Measurements from ENCODE around the gene CAMK2G. TPM values are rescaled to one million over a fixed set of nuclear protein-coding genes. Genes with fewer than 3 reads are reported as not detected.
"Not testable (repeated sequence)": the region's sequence is repeated elsewhere in the genome, so short reads cannot be mapped to it uniquely, and the experiment has no call there.

The CAMK2G gene
- total RNA-seq, 2 donors from 2014 or later: 41.9 to 47.8 TPM

DNA sequence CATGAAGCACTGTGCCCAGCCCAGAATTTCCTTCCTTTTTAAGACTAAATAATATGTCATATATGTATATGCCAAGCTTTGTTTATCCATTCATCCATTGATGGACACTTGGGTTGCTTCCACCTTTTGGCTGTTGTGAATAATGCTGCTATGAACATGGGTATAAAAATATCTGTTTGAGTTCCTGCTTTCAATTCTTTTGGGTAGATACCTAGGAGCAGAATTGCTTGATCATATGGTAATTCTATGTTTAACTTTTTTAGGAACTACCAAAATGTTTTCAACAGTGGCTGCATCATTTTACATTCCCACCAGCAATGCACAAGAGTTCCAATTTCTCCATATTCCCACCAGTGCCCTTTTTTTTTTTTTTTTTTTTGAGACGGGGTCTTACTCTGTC is 23.3 kb upstream of the CAMK2G start:
- WGBS: 96% methylated on average over 1 of the region's 1 CpG
- H3K4me3 ChIP-seq: no peak overlapping the region
- no peaks in the 10 kb centered on the region for H3K4me1 ChIP-seq (replicated peaks)
- H3K27ac ChIP-seq: no peak overlapping the region
- TF ChIP-seq, protein P1, sequence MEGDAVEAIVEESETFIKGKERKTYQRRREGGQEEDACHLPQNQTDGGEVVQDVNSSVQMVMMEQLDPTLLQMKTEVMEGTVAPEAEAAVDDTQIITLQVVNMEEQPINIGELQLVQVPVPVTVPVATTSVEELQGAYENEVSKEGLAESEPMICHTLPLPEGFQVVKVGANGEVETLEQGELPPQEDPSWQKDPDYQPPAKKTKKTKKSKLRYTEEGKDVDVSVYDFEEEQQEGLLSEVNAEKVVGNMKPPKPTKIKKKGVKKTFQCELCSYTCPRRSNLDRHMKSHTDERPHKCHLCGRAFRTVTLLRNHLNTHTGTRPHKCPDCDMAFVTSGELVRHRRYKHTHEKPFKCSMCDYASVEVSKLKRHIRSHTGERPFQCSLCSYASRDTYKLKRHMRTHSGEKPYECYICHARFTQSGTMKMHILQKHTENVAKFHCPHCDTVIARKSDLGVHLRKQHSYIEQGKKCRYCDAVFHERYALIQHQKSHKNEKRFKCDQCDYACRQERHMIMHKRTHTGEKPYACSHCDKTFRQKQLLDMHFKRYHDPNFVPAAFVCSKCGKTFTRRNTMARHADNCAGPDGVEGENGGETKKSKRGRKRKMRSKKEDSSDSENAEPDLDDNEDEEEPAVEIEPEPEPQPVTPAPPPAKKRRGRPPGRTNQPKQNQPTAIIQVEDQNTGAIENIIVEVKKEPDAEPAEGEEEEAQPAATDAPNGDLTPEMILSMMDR (IDR thresholded peaks at IDR 0.05): no peak
- TF ChIP-seq POLR2AphosphoS5 (IDR thresholded peaks at IDR 0.05) (no peak), POLR2A (IDR thresholded peaks at IDR 0.05) (no peak)
- no peaks in the 10 kb centered on the region for H3K27me3 ChIP-seq (replicated peaks; ENCODE audit: insufficient read depth)
- intact Hi-C loops (cut with DNase I): no loop called here
- DNase-seq (ENCODE audit: low spot score): no peak
- H3K9me3 ChIP-seq: no peaks in the 10 kb centered on the region
- no peaks in the 10 kb centered on the region for H3K36me3 ChIP-seq

DNA sequence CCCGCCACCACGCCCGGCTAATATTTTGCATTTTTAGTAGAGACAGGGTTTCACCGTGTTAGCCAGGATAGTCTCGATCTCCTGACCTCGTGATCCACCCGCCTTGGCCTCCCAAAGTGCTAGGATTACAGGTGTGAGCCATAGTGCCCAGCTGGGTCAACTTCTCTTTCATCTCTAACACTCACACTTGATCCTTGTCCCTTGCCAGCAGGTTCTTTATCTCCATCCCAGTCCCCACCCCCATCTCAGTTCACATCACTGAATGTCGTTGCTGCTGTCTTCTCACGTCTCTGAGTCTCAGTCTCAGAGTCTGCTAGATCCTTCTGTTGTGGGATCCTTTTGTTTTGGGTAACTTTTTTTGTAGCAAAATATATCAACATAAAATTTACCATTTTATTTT is 21.0 kb upstream of the CAMK2G start:
- not testable (repeated sequence) for H3K4me3 ChIP-seq
- WGBS: 97% methylated on average over 9 of the region's 9 CpGs

DNA sequence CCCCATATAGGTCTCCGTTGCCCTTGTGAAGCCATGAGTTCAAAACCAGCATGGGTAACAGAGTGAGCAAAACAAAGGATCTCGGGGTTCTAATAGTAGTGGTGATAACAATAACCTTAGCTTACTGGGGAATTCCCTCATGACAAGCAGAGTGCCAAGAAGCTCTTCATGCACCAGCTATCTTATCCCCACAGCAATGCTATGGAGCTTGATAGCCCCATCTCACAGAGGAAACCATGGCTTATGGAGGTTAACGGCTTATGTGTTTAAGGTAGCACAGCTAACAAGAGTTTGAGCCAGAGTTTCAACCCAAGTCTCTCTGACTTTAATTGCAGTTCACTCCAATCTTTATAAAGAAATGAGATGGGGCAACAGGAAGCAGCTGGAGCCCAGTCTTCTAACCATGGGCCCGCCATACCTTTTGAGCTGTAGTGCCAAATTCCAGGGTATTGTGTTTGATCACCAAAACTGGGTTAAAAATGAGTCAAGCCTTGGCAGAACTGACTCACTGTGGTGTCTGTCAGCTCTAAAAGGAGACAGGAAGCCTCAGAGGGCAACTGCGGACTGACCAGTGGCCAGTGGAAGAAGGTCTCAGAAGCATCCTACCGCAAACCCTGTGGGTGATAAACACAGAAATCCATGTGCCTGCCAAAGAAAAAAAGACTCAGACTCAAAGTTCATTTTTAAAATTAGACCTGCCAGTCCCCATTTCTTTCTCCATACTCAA is 20.1 kb upstream of the CAMK2G start:
- H3K36me3 ChIP-seq: no peaks in the 10 kb centered on the region
- H3K27me3 ChIP-seq (replicated peaks; ENCODE audit: insufficient read depth): no peaks in the 10 kb centered on the region
- H3K9me3 ChIP-seq: no peaks in the 10 kb centered on the region
- 77% methylated on average over 6 of the region's 6 CpGs for WGBS
- H3K4me1 ChIP-seq (replicated peaks): no peaks in the 10 kb centered on the region
- DNase-seq (ENCODE audit: low spot score): no peak
- intact Hi-C loops (cut with DNase I): no loop called here
- no peak overlapping the region for H3K4me3 ChIP-seq
- no peak overlapping the region for H3K27ac ChIP-seq
- TF ChIP-seq, protein P1 (IDR thresholded peaks at IDR 0.05): no peak
- TF ChIP-seq POLR2AphosphoS5 (IDR thresholded peaks at IDR 0.05) (no peak), POLR2A (IDR thresholded peaks at IDR 0.05) (no peak)

More for the DNA sequence above, 21.0 kb upstream of the CAMK2G start:
- H3K4me1 ChIP-seq (replicated peaks); H3K36me3 ChIP-seq; DNase-seq (ENCODE audit: low spot score); H3K9me3 ChIP-seq; intact Hi-C loops (cut with DNase I); H3K27ac ChIP-seq; H3K27me3 ChIP-seq (replicated peaks; ENCODE audit: insufficient read depth): not testable (repeated sequence)

DNA sequence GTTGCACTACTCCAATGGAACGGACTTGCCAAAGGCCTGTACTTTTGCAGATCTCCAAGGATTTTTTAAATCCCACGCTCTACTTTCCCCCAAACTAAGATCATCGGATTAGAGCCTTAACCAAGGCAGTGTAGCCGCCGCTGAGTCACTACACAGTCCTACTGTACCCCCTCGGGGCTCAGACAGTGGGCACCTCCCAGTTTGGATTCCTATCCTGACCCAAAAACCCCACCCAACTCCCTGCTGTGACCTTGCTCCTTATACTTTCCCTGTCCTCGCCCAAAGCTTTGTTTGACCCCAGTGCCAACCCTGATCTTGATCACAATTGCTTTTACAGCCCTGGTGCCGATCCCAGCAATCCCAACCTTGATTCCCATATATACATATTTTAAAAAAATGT is 19.1 kb upstream of the CAMK2G start:
- WGBS: 81% methylated on average over 8 of the region's 8 CpGs
- Histone ChIP-seq H3K36me3 (no peaks in the 10 kb centered on the region), H3K4me3 (no peak overlapping the region), H3K9me3 (no peaks in the 10 kb centered on the region), H3K4me1 (replicated peaks) (peaks cover 8% of the 10 kb centered on the region), H3K27me3 (replicated peaks; ENCODE audit: insufficient read depth) (no peaks in the 10 kb centered on the region), H3K27ac (no peak overlapping the region)
- intact Hi-C loops (cut with DNase I): no loop called here
- TF ChIP-seq, protein P1 (IDR thresholded peaks at IDR 0.05): no peak
- TF ChIP-seq POLR2A (IDR thresholded peaks at IDR 0.05) (no peak), POLR2AphosphoS5 (IDR thresholded peaks at IDR 0.05) (no peak)
- no peak for DNase-seq (ENCODE audit: low spot score)

DNA sequence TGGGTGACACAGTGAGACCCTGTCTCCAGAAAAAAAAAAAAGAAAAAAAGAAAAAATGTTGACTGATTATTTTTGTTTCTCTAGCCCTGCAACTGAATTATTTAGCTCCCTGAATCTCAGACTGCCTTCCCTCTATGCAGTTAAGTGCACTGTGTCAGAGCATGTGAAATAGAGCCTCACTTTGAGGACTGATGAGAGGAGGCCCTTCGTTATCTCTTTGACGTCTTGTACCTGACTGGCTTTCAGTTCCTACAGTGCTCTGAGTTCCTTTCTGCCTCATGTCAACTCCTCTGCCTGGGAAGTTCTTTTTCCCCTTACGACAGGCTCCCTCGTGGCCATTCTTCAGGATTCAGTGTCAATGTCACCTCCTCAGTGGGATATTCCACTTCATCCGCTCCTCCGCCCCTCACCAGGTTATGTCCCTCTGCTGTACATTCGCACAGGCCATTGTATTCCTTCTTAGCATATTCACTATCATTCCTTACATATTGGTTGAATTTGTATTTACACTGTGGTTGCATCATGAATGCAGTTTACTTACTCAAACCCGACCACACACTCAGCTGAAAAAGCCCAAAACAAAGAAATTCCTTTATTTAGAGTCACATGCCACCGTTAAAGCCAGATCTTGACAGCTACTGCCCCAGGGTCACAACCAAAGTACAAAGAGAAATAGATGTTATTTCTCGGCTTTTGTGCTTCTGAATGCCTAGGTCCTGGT is 18.1 kb upstream of the CAMK2G start:
- Histone ChIP-seq H3K27ac (no peak overlapping the region), H3K36me3 (no peaks in the 10 kb centered on the region), H3K9me3 (no peaks in the 10 kb centered on the region), H3K4me1 (replicated peaks) (peaks cover 18% of the 10 kb centered on the region), H3K27me3 (replicated peaks; ENCODE audit: insufficient read depth) (no peaks in the 10 kb centered on the region), H3K4me3 (no peak overlapping the region)
- TF ChIP-seq POLR2A (IDR thresholded peaks at IDR 0.05): no peak
- TF ChIP-seq, protein P1 (IDR thresholded peaks at IDR 0.05): no peak
- WGBS: 58% methylated on average over 10 of the region's 10 CpGs
- intact Hi-C loops (cut with DNase I): no loop called here
- DNase-seq (ENCODE audit: low spot score): no peak
